HepG2 (cell line): ENCODE measurements around the gene PSMB10. TPM values are rescaled to one million over a fixed set of nuclear protein-coding genes. Genes with fewer than 3 reads are reported as not detected.

Experiments
- ATAC-seq: fragments of 200-7000 bp; cut with Tn5 transposase; 3 replicates; pipeline ENCODE4 v1.9.1; 2020; ENCODE audit warnings: mild to moderate bottlenecking, moderate library complexity
- BruUV-seq: library from RNA; stranded (reverse); fragments of 400-500 nt; replicated peaks from 2 replicates; lab custom pipeline; 2021; lab: Mats Ljungman, UMichigan
- CTCF ChIA-PET: fragments of 300-600 bp; formaldehyde crosslinking; extraction: SDS; loops from one replicate; lab custom pipeline; 2021; ENCODE audit warnings: low total read pairs, inconsistent platforms, low intra/inter-chr PET ratio; lab: Yijun Ruan, JAX
- POLR2A ChIA-PET: fragments of 350-600 bp; sonication (Branson Sonifier 250); formaldehyde crosslinking; loops from one replicate; lab custom pipeline; 2020; ENCODE audit warnings: antibody characterized with exemption, inconsistent platforms; lab: Yijun Ruan, JAX
- DNase-seq: peaks from one replicate; pipeline ENCODE4 v3.0.0-alpha.2; 2015; ENCODE audit warnings: low spot score
- FAIRE-seq: peaks from 3 replicates; lab custom pipeline; 2011; peaks lifted over from hg19 to GRCh38; lab: Jason Lieb, UNC
- H2AFZ ChIP-seq: one replicate; pipeline ENCODE4 v1.6.1; 2011; ENCODE audit warnings: low read length, inconsistent platforms
- H3K27ac ChIP-seq: fragments of 300-600 bp; 3 replicates; pipeline ENCODE4 v1.8.0; 2011; ENCODE audit warnings: mixed run types, mild to moderate bottlenecking, mixed read lengths, low read length, inconsistent platforms; ENCODE audit not compliant: insufficient read depth; ENCODE audit errors: extremely low read length
- H3K27me3 ChIP-seq, 2 experiments: fragments of 200-600 bp in 1 of 2; 2 replicates in 1 of 2; 3 replicates in 1 of 2; pipeline versions ENCODE4 v1.6.0 to v1.8.0; 2011; ENCODE audit warnings: low read length in 2 of 2, mild to moderate bottlenecking in 2 of 2, moderate library complexity in 2 of 2, inconsistent platforms in 1 of 2; ENCODE audit not compliant: insufficient read depth in 2 of 2, control insufficient read depth in 1 of 2
- H3K36me3 ChIP-seq, 2 experiments: fragments of 200-600 bp in 1 of 2; replicated peaks in 1 of 2; 2 replicates in 1 of 2; 3 replicates in 1 of 2; pipeline versions ENCODE4 v1.5.1 to v1.8.0; 2011; ENCODE audit warnings: low read length in 2 of 2, inconsistent platforms in 1 of 2; ENCODE audit not compliant: insufficient read depth in 2 of 2, control insufficient read depth in 1 of 2
- H3K4me1 ChIP-seq: 2 replicates; pipeline ENCODE4 v1.5.1; 2012; ENCODE audit warnings: low read length, inconsistent platforms; ENCODE audit not compliant: insufficient read depth
- H3K4me2 ChIP-seq: 2 replicates; pipeline ENCODE4 v1.6.0; 2011; ENCODE audit warnings: low read depth, low read length, inconsistent platforms
- H3K4me3 ChIP-seq, 3 experiments: fragments of 200-600 bp in 1 of 3; sonication (generic), shearing (Covaris generic) in 1 of 3; replicated peaks in 1 of 3; 2 replicates each; pipeline ENCODE4 v1.5.1; 2011 to 2016; ENCODE audit warnings: low read length in 3 of 3, inconsistent platforms in 2 of 3, low read depth in 2 of 3, mild to moderate bottlenecking in 2 of 3, control low read depth in 1 of 3, mixed read lengths in 1 of 3; ENCODE audit not compliant: insufficient read depth in 1 of 3
- H3K79me2 ChIP-seq: one replicate; pipeline ENCODE4 v1.6.1; 2011; ENCODE audit warnings: low read length, inconsistent platforms; ENCODE audit not compliant: insufficient read depth
- H3K9ac ChIP-seq: 2 replicates; pipeline ENCODE4 v1.6.0; 2011; ENCODE audit warnings: mild to moderate bottlenecking, low read depth, low read length, inconsistent platforms; ENCODE audit not compliant: insufficient read depth
- H3K9me3 ChIP-seq: 2 replicates; pipeline ENCODE4 v1.5.1; 2012; ENCODE audit warnings: mild to moderate bottlenecking, low read length
- H4K20me1 ChIP-seq: 2 replicates; pipeline ENCODE4 v1.6.0; 2011; ENCODE audit warnings: inconsistent platforms, mild to moderate bottlenecking, low read length, moderate library complexity; ENCODE audit not compliant: insufficient read depth
- ELF1 ChIP-seq: sonication (generic); formaldehyde crosslinking; IDR thresholded peaks from 2 replicates; pipeline ENCODE4 v1.4.0; 2020; ENCODE audit warnings: missing genetic modification reagents
- ERF ChIP-seq: IDR thresholded peaks from 2 replicates; pipeline ENCODE4 v1.6.1; 2018; ENCODE audit warnings: missing biosample characterization, missing genetic modification reagents
- ETS1 ChIP-seq: sonication (generic); formaldehyde crosslinking; IDR thresholded peaks from 2 replicates; pipeline ENCODE4 v1.4.0; 2020; ENCODE audit warnings: missing genetic modification reagents
- HMGXB4 ChIP-seq, 2 experiments: sonication (generic) in 1 of 2; formaldehyde crosslinking in 1 of 2; IDR thresholded peaks; 2 replicates each; pipeline versions ENCODE4 v1.4.0 to v1.6.1; 2018 to 2020; ENCODE audit warnings: missing genetic modification reagents in 2 of 2, borderline replicate concordance in 1 of 2, low read depth in 1 of 2, mild to moderate bottlenecking in 1 of 2, missing biosample characterization in 1 of 2
- HNF4G ChIP-seq, 2 experiments: sonication (generic) in 1 of 2; formaldehyde crosslinking in 1 of 2; IDR thresholded peaks; 2 replicates each; pipeline versions ENCODE4 v1.4.0 to v1.6.1; 2011 to 2020; ENCODE audit warnings: borderline replicate concordance in 2 of 2, low read depth in 2 of 2, mild to moderate bottlenecking in 2 of 2, low read length in 1 of 2, missing genetic modification reagents in 1 of 2, moderate library complexity in 1 of 2
- RBAK ChIP-seq: sonication (generic); formaldehyde crosslinking; IDR thresholded peaks from 2 replicates; pipeline ENCODE4 v1.5.1; 2020; ENCODE audit warnings: mild to moderate bottlenecking, missing genetic modification reagents
- SOX5 ChIP-seq: IDR thresholded peaks from 2 replicates; pipeline ENCODE4 v1.6.1; 2016; ENCODE audit warnings: borderline replicate concordance
- ZNF44 ChIP-seq: sonication (generic); formaldehyde crosslinking; IDR thresholded peaks from 2 replicates; pipeline ENCODE4 v1.5.1; 2020; ENCODE audit warnings: mild to moderate bottlenecking, missing genetic modification reagents
- WGBS: methylation state at CpG from one replicate; pipeline ENCODE4 v1.1.6; 2017; ENCODE audit warnings: low lambda C conversion rate; 5-methylcytosine and 5-hydroxymethylcytosine counted together
- in situ Hi-C: cut with HindIII; loops from 2 replicates; pipeline ENCODE4 v1.10.0; 2017; ENCODE audit warnings: low pct_unique_long_range_greater_than_20kb; ENCODE audit not compliant: extremely low pct_ligation_motif_present
- intact Hi-C: fragments of 100-400 bp; cut with micrococcal nuclease; formaldehyde crosslinking; loops from one replicate; pipeline ENCODE4 v1.10.0; 2022; ENCODE audit not compliant: unreplicated experiment
- polyA plus RNA-seq, 8 experiments: library from polyadenylated mRNA; depleted of rRNA in 3 of 8; stranded (reverse) in 7 of 8; unstranded in 1 of 8; fragments of >200 nt; fragmentation: Illumina TruSeq in 4 of 8; extraction: Trizol in 4 of 8; gene quantifications; 2 replicates each; pipeline versions ENCODE4 v1.2.1 to v1.2.3, GENCODE V29; 2011 to 2016; ENCODE audit warnings: low read depth in 4 of 8, missing spikeins in 1 of 8, mixed read lengths in 1 of 8; ENCODE audit not compliant: insufficient read depth in 1 of 8
- total RNA-seq, 5 experiments: library from RNA; depleted of rRNA; stranded (reverse); fragments of >200 nt; fragmentation: Illumina TruSeq; extraction: Trizol; gene quantifications; 2 replicates each; pipeline ENCODE4 v1.2.3, GENCODE V29; 2016; ENCODE audit warnings: low read depth in 1 of 5

The PSMB10 gene
- total and polyA plus RNA-seq, 2 of the 13 experiments (the other 11 are each of a cell fraction or from before 2014, with no cell fraction given), result 12.7 to 65.9 TPM

GRCh38 chr16:67897231-67897630 is 39.4 kb downstream of the PSMB10 start:
- DNase-seq (no peak), FAIRE-seq (no peak), ATAC-seq (no peak)
- intact Hi-C loops (no loop called here), in situ Hi-C loops (no loop called here)
- Histone ChIP-seq H3K9me3 (no peaks in the 10 kb centered on the region), H3K9ac (no peak overlapping the region), H2AFZ (no peak overlapping the region), H3K4me2 (no peak overlapping the region), H3K4me1 (peaks cover 66% of the 10 kb centered on the region), H3K79me2 (peaks cover 45% of the 10 kb centered on the region), H3K27me3 (no peaks in the 10 kb centered on the region; a peak in 1 of 5 replicates), H4K20me1 (peaks cover 16% of the 10 kb centered on the region), H3K36me3 (peaks cover 1 to 3% of the 10 kb centered on the region in 2 experiments; a peak in 2 of 5 replicates), H3K27ac (no peak overlapping the region), H3K4me3 (no peak overlapping the region)
- ChIA-PET POLR2A (interaction anchor here (1.6 to 2.2 kb wide), 2 partner anchors 39 to 46 kb away, joined by 7 to 9 read pairs; partner anchors contain the start of genes LCAT and PSMB10), CTCF (no interaction called here)
- BruUV-seq, result no TSS peak
- TF ChIP-seq ZNF44 (CRISPR knock-in tag) (no peak), ELF1 (CRISPR knock-in tag) (no peak), SOX5 (CRISPR knock-in tag) (no peak), RBAK (no peak), HMGXB4 (CRISPR knock-in tag; IDR thresholded peaks at IDR 0.05; ENCODE audit: borderline replicate concordance in 1 of 2, low read depth in 1 of 2) (no peak), HNF4G (IDR thresholded peaks at IDR 0.05; ENCODE audit: borderline replicate concordance, low read depth, low read length) (no peak), HNF4G (CRISPR knock-in tag; IDR thresholded peaks at IDR 0.05; ENCODE audit: borderline replicate concordance, low read depth) (no peak), ETS1 (CRISPR knock-in tag) (no peak), ERF (CRISPR knock-in tag) (no peak)
- WGBS, result 99% methylated on average over 3 of the region's 3 CpGs
